Astrocyte of the cerebellum (primary cell): ENCODE data around the gene MS4A18.

Source experiments
- DNase-seq: peaks from one replicate; pipeline ENCODE4 v3.0.0-alpha.2; 2011; ENCODE audit warnings: low read depth
- H3K4me3 ChIP-seq: 2 replicates; pipeline ENCODE4 v1.5.1; 2011; ENCODE audit warnings: mild to moderate bottlenecking, low read depth, low read length, moderate library complexity
- CTCF ChIP-seq: IDR thresholded peaks from 2 replicates; pipeline ENCODE4 v1.5.1; 2012; ENCODE audit warnings: low read length, low read depth, moderate library complexity, mild to moderate bottlenecking; ENCODE audit errors: missing control alignments
- in situ Hi-C: cut with HindIII; loops from 2 replicates; pipeline ENCODE4 v1.10.0; 2017; ENCODE audit warnings: low sequenced_read_pairs

MS4A18 gene

GRCh38 chr11:60725592-60725991 is 1.1 kb downstream of the MS4A18 start:
- H3K4me3 ChIP-seq, result no peak overlapping the region
- DNase-seq, result no peak
- in situ Hi-C loops, result no loop called here

GRCh38 chr11:60731586-60731985 is 7.1 kb downstream of the MS4A18 start:
- DNase-seq, result no peak
- no peak overlapping the region for H3K4me3 ChIP-seq
- no peak for TF ChIP-seq CTCF
- in situ Hi-C loops, result no loop called here

More at GRCh38 chr11:60725592-60725991, 1.1 kb downstream of the MS4A18 start:
- no peak for TF ChIP-seq CTCF

GRCh38 chr11:60734279-60734678 is 9.8 kb downstream of the MS4A18 start:
- no peak for DNase-seq
- no peak for TF ChIP-seq CTCF
- in situ Hi-C loops, result no loop called here
- no peak overlapping the region for H3K4me3 ChIP-seq

- no peak overlapping the region for H3K4me3 ChIP-seq
- in situ Hi-C loops, result no loop called here
- DNase-seq, result no peak
- no peak for TF ChIP-seq CTCF
Measured at GRCh38 chr11:60739114-60739513, 14.6 kb downstream of the MS4A18 start.

GRCh38 chr11:60740573-60740972 is 16.1 kb downstream of the MS4A18 start:
- in situ Hi-C loops, result no loop called here

GRCh38 chr11:60741421-60741820 is 16.9 kb downstream of the MS4A18 start:
- DNase-seq, result no peak
- in situ Hi-C loops, result no loop called here
- TF ChIP-seq CTCF, result no peak
- H3K4me3 ChIP-seq, result no peak overlapping the region

More at GRCh38 chr11:60740573-60740972, 16.1 kb downstream of the MS4A18 start:
- no peak overlapping the region for H3K4me3 ChIP-seq
- no peak for DNase-seq
- TF ChIP-seq CTCF, result no peak

GRCh38 chr11:60743058-60743457 is 18.5 kb downstream of the MS4A18 start:
- no peak for TF ChIP-seq CTCF
- H3K4me3 ChIP-seq, result no peak overlapping the region
- no peak for DNase-seq
- in situ Hi-C loops, result no loop called here
